NB4 (cell line): ENCODE measurements around the gene RRP1B.
"Not testable (repeated sequence)": the region's sequence is repeated elsewhere in the genome, so short reads cannot be mapped to it uniquely, and the experiment has no call there.

ENCODE experiments used
- DNase-seq: peaks from one replicate; pipeline ENCODE4 v3.0.0; 2010; ENCODE audit warnings: low read depth
- H3K4me3 ChIP-seq: one replicate; pipeline ENCODE4 v1.5.1; 2011; ENCODE audit warnings: mild to moderate bottlenecking, low read depth, low read length, moderate library complexity
- CTCF ChIP-seq: IDR thresholded peaks from one replicate; pipeline ENCODE4 v1.5.1; 2012; ENCODE audit warnings: low read depth, low read length
- MYC ChIP-seq: IDR thresholded peaks from 2 replicates; pipeline ENCODE4 v1.6.1; 2011; ENCODE audit warnings: low read depth, low read length
- POLR2A ChIP-seq: IDR thresholded peaks from 2 replicates; pipeline ENCODE4 v1.6.1; 2011; ENCODE audit warnings: mild to moderate bottlenecking; ENCODE audit not compliant: insufficient read length; ENCODE audit errors: extremely low read depth
- TF ChIP-seq, protein P1 (sequence below): IDR thresholded peaks from 2 replicates; pipeline ENCODE4 v1.6.1; 2011; ENCODE audit warnings: low read depth, low read length

Gene RRP1B

DNA sequence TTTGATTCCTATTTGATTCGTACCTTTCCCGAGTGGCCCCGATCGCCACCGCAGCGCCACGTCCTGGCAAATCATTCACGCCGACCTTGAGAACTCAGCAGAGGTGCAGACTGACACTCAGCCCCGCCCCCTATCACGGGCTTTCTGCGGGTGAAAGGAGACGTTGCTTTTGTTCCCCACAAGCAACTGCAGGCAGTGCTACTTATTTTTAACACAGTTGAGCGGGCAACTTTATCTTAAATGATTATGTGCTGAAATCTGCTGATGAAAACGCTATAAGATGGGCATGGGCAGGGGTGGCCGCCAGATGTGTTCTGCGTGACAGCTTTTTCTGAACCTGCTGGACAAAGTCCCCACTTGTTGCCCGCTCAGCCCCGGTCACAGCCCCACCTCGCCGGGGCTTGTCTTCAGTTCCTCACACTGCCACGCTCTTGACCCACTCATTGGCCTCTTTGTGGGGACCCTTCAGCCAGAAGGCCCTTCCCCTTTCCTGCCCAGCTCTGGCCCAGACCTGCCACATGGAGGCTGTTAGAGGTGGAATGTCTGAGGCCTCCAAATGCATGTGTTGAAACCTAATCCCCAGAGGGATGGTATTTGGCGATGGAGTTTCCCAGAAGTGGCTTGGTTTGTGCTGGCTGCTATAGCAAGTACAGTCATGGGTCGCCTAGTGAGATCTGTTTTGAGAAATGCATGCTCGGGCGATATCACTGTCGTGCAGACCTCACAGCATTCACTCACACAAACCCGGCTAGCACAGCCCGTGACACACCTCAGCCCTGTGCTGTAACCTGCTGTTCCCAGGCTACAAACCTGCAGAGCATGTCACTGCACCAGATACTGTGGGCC lies 43.9 kb downstream of the RRP1B start:
- no peak for TF ChIP-seq POLR2A
- TF ChIP-seq, protein P1, sequence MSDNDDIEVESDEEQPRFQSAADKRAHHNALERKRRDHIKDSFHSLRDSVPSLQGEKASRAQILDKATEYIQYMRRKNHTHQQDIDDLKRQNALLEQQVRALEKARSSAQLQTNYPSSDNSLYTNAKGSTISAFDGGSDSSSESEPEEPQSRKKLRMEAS = peak; percentile 49; the same call in 1 of the 2 replicates
- TF ChIP-seq CTCF = no peak
- TF ChIP-seq MYC = no peak
- DNase-seq = peak; percentile 91
- H3K4me3 ChIP-seq = peak overlapping the region; percentile 1

DNA sequence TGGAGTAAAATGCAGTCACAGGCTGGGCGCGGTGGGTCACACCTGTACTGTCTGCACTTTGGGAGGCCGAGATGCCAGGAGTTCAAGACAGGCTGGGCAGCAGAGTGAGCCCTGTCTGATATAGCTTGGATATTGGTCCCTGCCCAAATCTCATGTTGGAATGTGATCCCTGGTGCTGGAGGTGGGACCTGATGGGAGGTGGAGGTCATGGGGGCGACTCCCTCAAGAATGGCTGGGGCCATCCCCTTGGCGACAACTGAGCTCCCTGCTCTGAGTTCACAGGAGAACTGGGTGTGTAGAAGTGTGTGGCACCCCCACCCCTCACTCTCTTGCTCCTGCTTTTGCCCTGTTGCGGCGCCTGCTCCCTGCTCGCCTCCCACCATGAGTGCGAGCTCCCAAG lies 48.1 kb downstream of the RRP1B start:
- no peak overlapping the region for H3K4me3 ChIP-seq
- DNase-seq = no peak
- TF ChIP-seq, protein P1 = no peak
- TF ChIP-seq MYC (no peak), POLR2A (no peak), CTCF (no peak)

DNA sequence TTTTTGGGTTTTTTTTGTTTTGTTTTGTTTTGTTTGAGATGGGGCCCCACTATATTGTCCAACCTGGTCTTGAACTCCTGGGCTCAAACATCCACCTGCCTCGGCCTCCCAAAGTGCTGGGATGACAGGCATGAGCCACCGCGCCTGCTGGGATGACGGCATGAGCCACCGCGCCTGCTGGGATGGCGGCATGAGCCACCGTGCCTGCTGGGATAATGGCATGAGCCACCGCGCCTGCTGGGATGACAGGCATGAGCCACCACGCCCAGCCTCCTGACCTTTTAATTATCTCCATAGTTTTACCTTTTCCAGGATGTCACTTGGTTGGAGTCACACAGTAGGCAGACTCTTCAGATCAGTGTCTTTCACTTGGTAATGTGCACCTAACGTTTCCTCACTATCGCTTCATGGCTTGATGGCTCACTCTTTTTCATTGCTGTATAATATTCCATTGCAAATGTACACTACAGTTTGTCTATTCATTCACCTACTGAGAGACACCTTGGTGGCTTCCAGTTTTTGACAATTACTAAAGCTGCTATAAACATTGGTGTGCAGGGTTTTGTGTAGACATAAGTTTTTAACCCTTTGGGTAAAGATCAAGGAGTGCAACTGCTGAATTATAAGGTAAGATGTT lies 49.5 kb downstream of the RRP1B start:
- no peak overlapping the region for H3K4me3 ChIP-seq
- TF ChIP-seq, protein P1 = no peak
- TF ChIP-seq MYC = no peak
- TF ChIP-seq POLR2A = no peak
- TF ChIP-seq CTCF = no peak
- DNase-seq = no peak

GRCh38 chr21:43712268-43712942 lies 53.0 kb downstream of the RRP1B start:
- H3K4me3 ChIP-seq = no peak overlapping the region
- no peak for DNase-seq
- TF ChIP-seq, protein P1 = no peak
- TF ChIP-seq POLR2A (no peak), CTCF (no peak), MYC (no peak)

DNA sequence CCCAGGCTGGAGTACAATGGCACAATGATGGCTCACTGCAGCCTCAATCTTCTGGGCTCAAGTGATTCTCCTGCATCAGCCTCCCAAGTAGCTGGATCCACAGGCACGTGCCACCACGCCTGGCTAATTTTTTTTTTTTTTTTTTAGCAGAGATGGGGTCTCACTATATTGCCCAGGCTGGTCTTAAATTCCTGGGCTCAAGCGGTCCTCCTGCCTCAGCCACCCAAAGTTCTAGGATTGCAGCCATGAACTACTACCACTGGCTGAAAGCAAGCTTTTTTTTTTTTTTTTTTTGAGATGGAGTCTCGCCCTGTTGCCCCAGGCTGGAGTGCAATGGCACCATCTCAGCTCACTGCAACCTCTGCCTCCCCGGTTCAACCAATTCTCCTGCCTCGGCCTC lies 53.8 kb downstream of the RRP1B start:
- DNase-seq, H3K4me3 ChIP-seq: not testable (repeated sequence)
